CD4-positive, alpha-beta T cell treated with Interleukin-21 for 1 hour (primary cell): ENCODE results near the gene ALDH7A1.

Experiments used
- DNase-seq: peaks from one replicate; pipeline ENCODE4 v3.0.0-alpha.2; 2020

ALDH7A1 gene

GRCh38 chr5:126503602-126504104, 91.4 kb downstream of the ALDH7A1 start:
- peak; percentile 13 for DNase-seq

GRCh38 chr5:126501448-126501847, 93.6 kb downstream of the ALDH7A1 start:
- DNase-seq = no peak

GRCh38 chr5:126499853-126500342, 95.1 kb downstream of the ALDH7A1 start:
- DNase-seq = peak; percentile 64

GRCh38 chr5:126499278-126499677, 95.7 kb downstream of the ALDH7A1 start:
- no peak for DNase-seq

GRCh38 chr5:126497506-126497905, 97.5 kb downstream of the ALDH7A1 start:
- no peak for DNase-seq

- DNase-seq = no peak
These were observed 100.6 kb downstream of the ALDH7A1 start for GRCh38 chr5:126494393-126494792.

GRCh38 chr5:126492939-126493338, 102.1 kb downstream of the ALDH7A1 start:
- peak; percentile 10 for DNase-seq

GRCh38 chr5:126490167-126490940, 104.7 kb downstream of the ALDH7A1 start:
- no peak for DNase-seq

- DNase-seq = no peak
These were observed 106.5 kb downstream of the ALDH7A1 start for GRCh38 chr5:126488443-126489065.

GRCh38 chr5:126487596-126487995, 107.4 kb downstream of the ALDH7A1 start:
- DNase-seq = no peak

GRCh38 chr5:126486332-126486731, 108.7 kb downstream of the ALDH7A1 start:
- no peak for DNase-seq

GRCh38 chr5:126484253-126484652, 110.8 kb downstream of the ALDH7A1 start:
- DNase-seq = no peak

- no peak for DNase-seq
These were observed 111.9 kb downstream of the ALDH7A1 start for GRCh38 chr5:126483156-126483555.

GRCh38 chr5:126482591-126482990, 112.4 kb downstream of the ALDH7A1 start:
- no peak for DNase-seq

GRCh38 chr5:126481243-126481642, 113.8 kb downstream of the ALDH7A1 start:
- DNase-seq = no peak
